ENCODE measurements around the gene GRN. TPM values are rescaled to one million over a fixed set of nuclear protein-coding genes. Genes with fewer than 3 reads are reported as not detected.

Gene GRN
- total RNA-seq, 6 donors from 2014 or later, result 439 to 1,887 (median 1,220) TPM

DNA sequence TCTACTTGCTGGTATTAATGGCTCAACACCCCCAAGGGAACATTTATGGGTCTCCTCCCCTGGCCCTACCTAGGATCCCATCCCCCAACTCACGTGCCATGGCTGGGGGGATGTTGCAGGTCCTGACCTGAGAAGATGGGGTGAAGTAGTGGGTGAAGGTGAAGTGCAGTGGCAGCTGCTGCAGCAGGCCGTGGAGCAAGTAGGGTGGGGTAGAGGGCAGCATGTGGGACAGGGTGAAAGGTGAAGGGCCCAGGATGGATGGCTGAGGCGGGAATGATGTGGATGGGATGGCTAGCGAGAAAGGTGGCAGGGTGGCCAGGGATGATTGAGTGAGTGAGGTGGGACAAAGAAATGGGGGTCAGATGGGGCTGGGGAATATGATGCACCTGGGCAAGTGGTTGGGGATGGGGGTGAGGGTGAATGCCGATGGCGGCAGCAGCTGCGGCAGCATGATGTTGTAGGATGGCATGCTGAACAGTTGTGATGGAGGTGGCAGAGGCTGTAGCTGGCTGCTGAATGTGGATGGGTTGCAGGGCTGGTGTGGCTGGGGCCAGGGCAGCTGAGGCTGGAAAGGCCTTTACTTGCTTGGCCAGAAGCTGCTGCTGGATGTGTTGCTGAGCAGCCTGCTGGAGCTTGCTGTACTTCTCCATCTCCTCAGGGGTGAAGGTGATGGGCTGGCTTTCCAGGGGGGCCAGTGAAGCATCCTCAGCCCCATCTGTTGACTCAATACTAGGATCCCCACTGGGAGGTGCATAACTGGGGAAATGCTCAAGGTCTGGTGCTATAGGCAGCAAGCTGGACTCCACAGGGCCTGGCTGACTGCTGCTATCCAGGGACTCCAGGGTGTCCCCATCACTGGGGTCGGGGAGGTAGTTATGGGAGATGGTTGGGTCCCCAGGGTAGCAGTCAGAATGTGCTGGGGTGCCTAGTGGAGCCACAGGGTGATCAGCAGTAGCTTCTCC, 52.7 kb downstream of the GRN start:
- no peak for DNase-seq

DNA sequence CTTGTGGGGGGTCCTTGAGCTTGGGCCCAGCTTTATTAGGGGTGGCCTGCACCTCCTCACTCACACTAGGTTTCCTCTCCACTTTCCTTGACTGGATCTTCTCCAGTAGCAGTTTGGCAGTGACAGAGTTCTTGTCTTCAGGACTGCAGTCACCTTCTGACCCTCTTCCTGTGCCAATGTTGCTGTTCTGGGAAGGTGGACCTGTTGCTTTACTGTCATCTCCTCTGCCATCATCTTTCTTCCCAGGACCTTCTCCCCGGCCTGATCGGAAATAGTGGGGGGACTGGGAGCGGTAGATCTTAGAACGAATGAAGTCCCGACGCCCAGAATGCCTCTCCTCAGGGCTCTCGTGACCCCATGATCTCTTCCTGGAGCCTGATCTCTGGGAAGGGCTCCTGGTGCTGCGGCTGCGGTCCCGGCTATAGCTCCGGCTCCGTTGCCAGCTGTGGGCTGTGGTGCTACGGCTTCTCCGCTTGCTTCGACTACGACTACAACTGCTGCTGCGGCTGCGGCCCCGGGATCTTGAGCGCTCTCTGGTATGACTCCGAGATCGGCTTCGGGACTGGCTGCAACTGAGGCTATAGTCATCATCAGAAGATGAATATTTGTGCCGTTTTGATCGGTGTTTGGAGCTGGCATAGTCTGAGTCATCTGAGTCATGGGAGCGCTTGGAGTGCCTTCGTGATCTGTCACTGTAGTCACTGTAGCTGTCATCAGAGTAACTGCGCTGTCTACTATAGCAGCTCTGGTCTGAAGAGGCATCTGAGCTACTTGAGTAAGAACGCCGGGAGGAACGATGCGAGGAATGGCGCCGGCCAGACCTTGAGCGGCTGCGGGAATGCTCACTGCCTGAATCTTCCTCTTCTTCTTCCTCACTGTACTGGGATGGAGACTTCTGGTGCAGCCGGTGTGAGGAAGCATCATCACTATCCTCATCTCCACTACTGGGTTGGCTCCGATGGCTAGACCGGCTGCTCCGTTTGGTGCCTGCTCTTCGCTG, 53.9 kb downstream of the GRN start:
- H3K27ac ChIP-seq, result no peak overlapping the region
- DNase-seq (peak in 1 of 2 donors; percentile 75), ATAC-seq (ENCODE audit: low FRiP score in 2 of 2) (no peak)
- no peaks in the 10 kb centered on the region for H3K4me1 ChIP-seq
- H3K9me3 ChIP-seq, result no peaks in the 10 kb centered on the region
- 95 to 96% methylated on average over 41 of the region's 41 CpGs for WGBS, 2 donors
- H3K27me3 ChIP-seq, result no peaks in the 10 kb centered on the region
- TF ChIP-seq POLR2AphosphoS5 (IDR thresholded peaks at IDR 0.05) (no peak), POLR2A (IDR thresholded peaks at IDR 0.05) (no peak), EP300 (IDR thresholded peaks at IDR 0.05) (no peak)
- TF ChIP-seq, protein P1, sequence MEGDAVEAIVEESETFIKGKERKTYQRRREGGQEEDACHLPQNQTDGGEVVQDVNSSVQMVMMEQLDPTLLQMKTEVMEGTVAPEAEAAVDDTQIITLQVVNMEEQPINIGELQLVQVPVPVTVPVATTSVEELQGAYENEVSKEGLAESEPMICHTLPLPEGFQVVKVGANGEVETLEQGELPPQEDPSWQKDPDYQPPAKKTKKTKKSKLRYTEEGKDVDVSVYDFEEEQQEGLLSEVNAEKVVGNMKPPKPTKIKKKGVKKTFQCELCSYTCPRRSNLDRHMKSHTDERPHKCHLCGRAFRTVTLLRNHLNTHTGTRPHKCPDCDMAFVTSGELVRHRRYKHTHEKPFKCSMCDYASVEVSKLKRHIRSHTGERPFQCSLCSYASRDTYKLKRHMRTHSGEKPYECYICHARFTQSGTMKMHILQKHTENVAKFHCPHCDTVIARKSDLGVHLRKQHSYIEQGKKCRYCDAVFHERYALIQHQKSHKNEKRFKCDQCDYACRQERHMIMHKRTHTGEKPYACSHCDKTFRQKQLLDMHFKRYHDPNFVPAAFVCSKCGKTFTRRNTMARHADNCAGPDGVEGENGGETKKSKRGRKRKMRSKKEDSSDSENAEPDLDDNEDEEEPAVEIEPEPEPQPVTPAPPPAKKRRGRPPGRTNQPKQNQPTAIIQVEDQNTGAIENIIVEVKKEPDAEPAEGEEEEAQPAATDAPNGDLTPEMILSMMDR (IDR thresholded peaks at IDR 0.05), result no peak
- no peak overlapping the region for H3K4me3 ChIP-seq
- H3K36me3 ChIP-seq, result peaks cover 23 to 69% (median 47%) of the 10 kb centered on the region in 4 donors

More for the DNA sequence above, 52.7 kb downstream of the GRN start:
- no peak overlapping the region for H3K4me3 ChIP-seq
- H3K36me3 ChIP-seq, result peaks cover 23 to 57% (median 40%) of the 10 kb centered on the region in 4 donors
- H3K9me3 ChIP-seq, result no peaks in the 10 kb centered on the region
- no peaks in the 10 kb centered on the region for H3K27me3 ChIP-seq
- no peaks in the 10 kb centered on the region for H3K4me1 ChIP-seq
- TF ChIP-seq EP300 (IDR thresholded peaks at IDR 0.05) (no peak), POLR2AphosphoS5 (IDR thresholded peaks at IDR 0.05) (no peak), POLR2A (IDR thresholded peaks at IDR 0.05) (no peak)
- TF ChIP-seq, protein P1 (IDR thresholded peaks at IDR 0.05), result no peak
- H3K27ac ChIP-seq, result no peak overlapping the region
- ATAC-seq (ENCODE audit: low FRiP score in 2 of 2), result peak in 1 of 2 donors; percentile 9
- WGBS, 2 donors, result 97 to 98% methylated on average over 7 to 8 of the region's 8 CpGs

DNA sequence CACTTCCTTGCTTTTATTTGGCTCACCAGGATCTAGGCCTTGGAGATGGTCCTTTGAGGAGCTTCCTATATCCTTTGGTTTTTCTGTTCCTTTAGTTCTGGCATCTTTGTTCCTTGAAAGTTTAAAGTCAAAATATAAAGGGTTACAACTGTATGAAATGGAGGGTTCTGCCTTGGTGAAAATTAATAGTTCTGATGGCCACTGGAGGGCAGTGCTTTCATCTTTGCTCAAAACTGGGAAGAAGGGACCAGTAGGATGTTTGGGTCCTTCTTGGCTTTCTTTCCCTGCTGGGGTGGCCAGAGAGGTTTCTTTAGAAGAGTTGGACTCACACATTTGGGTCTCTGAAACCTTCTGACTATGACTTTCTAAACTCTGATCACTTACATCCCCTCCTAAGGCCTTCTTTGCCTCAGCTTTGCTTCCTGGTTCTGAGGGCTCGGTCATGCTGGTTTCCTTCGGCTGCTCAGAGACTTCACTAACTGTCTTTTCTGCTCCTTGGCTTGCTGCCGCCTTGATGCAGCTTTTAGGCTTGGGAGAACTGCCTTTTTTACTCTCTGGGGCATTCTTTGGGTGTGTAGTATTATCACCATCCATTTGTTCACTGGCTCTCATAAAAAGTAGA, 55.2 kb downstream of the GRN start:
- no peaks in the 10 kb centered on the region for H3K9me3 ChIP-seq
- H3K27me3 ChIP-seq, result no peaks in the 10 kb centered on the region
- H3K4me1 ChIP-seq, result no peaks in the 10 kb centered on the region
- TF ChIP-seq POLR2AphosphoS5 (IDR thresholded peaks at IDR 0.05) (no peak), POLR2A (IDR thresholded peaks at IDR 0.05) (no peak)
- TF ChIP-seq, protein P1 (IDR thresholded peaks at IDR 0.05), result peak in 3 of 6 experiments; percentile 19 to 42 (median 29)
- peaks cover 23 to 80% (median 52%) of the 10 kb centered on the region in 4 donors for H3K36me3 ChIP-seq
- ATAC-seq (ENCODE audit: low FRiP score in 2 of 2), result no peak
- H3K27ac ChIP-seq, result no peak overlapping the region
- no peak for DNase-seq
- WGBS, 2 donors, result 91 to 95% methylated on average over 3 of the region's 3 CpGs
- H3K4me3 ChIP-seq, result no peak overlapping the region

Small RNA genes within 50 kb of the gene (small RNA-seq; reads per million reads assigned to genes)
- gene RF00012, result 0 reads per million in 4 donors
- 0 to 0.07 (median 0) reads per million in 4 donors for gene RNU6-453P

Other genes starting within 250 kb of the GRN start
- gene HDAC5, start 221.7 kb upstream of the GRN start, total RNA-seq, result 100 to 1,000 TPM in 2 of 6 donors, 10 to 100 TPM in 4; 59.9 to 138 (median 64.9) TPM
- 1 to 10 TPM in 4 of 6 donors, under 1 TPM in 2; 0.89 to 1.4 (median 1.0) TPM for gene HROB, start 203.4 kb upstream of the GRN start, total RNA-seq
- under 1 TPM in 1 of 6 donors, not detected in 5; 0.11 TPM for gene ASB16, start 174.6 kb upstream of the GRN start, total RNA-seq
- gene TMUB2, start 158.3 kb upstream of the GRN start, total RNA-seq, result 10 to 100 TPM; 28.5 to 46.1 (median 34.9) TPM
- 10 to 100 TPM; 41.4 to 79.0 (median 46.9) TPM for gene ATXN7L3, start 145.4 kb upstream of the GRN start, total RNA-seq
- 10 to 100 TPM; 41.2 to 94.3 (median 67.6) TPM for gene UBTF, start 125.6 kb upstream of the GRN start, total RNA-seq
- 1 to 10 TPM in 3 of 6 donors, under 1 TPM in 2, not detected in 1; 0.46 to 6.3 (median 1.0) TPM for gene SLC4A1, start 77.2 kb upstream of the GRN start, total RNA-seq
- 1 to 10 TPM in 2 of 6 donors, under 1 TPM in 1, not detected in 3; 0.13 to 2.6 (median 1.0) TPM for gene RUNDC3A, start 36.7 kb upstream of the GRN start, total RNA-seq
- 100 to 1,000 TPM in 3 of 6 donors, 10 to 100 TPM in 3; 56.8 to 144 (median 98.6) TPM for gene SLC25A39, start 20.5 kb upstream of the GRN start, total RNA-seq
- 1 to 10 TPM in 2 of 6 donors, under 1 TPM in 3, not detected in 1; 0.61 to 4.6 (median 0.98) TPM for gene FAM171A2, start 18.6 kb downstream of the GRN start, total RNA-seq
- gene ITGA2B, start 44.3 kb downstream of the GRN start, total RNA-seq, result 10 to 100 TPM in 3 of 6 donors, 1 to 10 TPM in 3; 3.0 to 18.1 (median 7.5) TPM
- gene GPATCH8, start 158.1 kb downstream of the GRN start, total RNA-seq, result 10 to 100 TPM; 27.2 to 74.5 (median 44.1) TPM
- gene FZD2, start 212.2 kb downstream of the GRN start, total RNA-seq, result 10 to 100 TPM in 2 of 6 donors, 1 to 10 TPM in 4; 4.2 to 12.9 (median 7.5) TPM